Natural killer cell (primary cell): Measurements from ENCODE around the gene CHST7. TPM values are rescaled to one million over a fixed set of nuclear protein-coding genes. Genes with fewer than 3 reads are reported as not detected.

Experiments used
- ATAC-seq, 3 donors: fragments of 150-1000 bp in 2 of 3; fragments of 200-7000 bp in 1 of 3; cut with Tn5 transposase; 1 replicate in 1 of 3; 2 replicates in 2 of 3; pipeline ENCODE4 v1.10.0; 2021; ENCODE audit warnings: mild to moderate bottlenecking in 2 of 3, moderate library complexity in 2 of 3
- DNase-seq, 2 donors: peaks; one replicate each; pipeline versions ENCODE4 v3.0.0 to v3.0.0-alpha.2; 2013 to 2021; ENCODE audit warnings: mixed read lengths in 1 of 2
- H3K27ac ChIP-seq: one replicate; pipeline ENCODE4 v1.5.1; 2013; ENCODE audit warnings: mild to moderate bottlenecking, low read length
- H3K27me3 ChIP-seq: one replicate; pipeline ENCODE4 v1.6.1; 2013; ENCODE audit warnings: low read length; ENCODE audit not compliant: control insufficient read depth, insufficient read depth
- H3K36me3 ChIP-seq: one replicate; pipeline ENCODE4 v1.6.1; 2013; ENCODE audit warnings: low read length; ENCODE audit not compliant: control insufficient read depth, insufficient read depth
- H3K4me1 ChIP-seq: one replicate; pipeline ENCODE4 v1.6.1; 2013; ENCODE audit warnings: low read length; ENCODE audit not compliant: control insufficient read depth, insufficient read depth
- H3K4me3 ChIP-seq: one replicate; pipeline ENCODE4 v1.5.1; 2013; ENCODE audit warnings: low read length
- H3K9me3 ChIP-seq: one replicate; pipeline ENCODE4 v1.6.1; 2013; ENCODE audit warnings: low read length; ENCODE audit not compliant: control insufficient read depth, insufficient read depth
- H3K27ac Mint-ChIP-seq, 2 donors: one replicate each; pipeline ENCODE4 v1.8.0; 2022; ENCODE audit warnings: mild to moderate bottlenecking in 2 of 2, mixed read lengths in 2 of 2, moderate library complexity in 1 of 2
- H3K27me3 Mint-ChIP-seq, 2 donors: one replicate each; pipeline ENCODE4 v1.8.0; 2022; ENCODE audit warnings: low read depth in 2 of 2, mixed read lengths in 2 of 2
- H3K36me3 Mint-ChIP-seq: one replicate; pipeline ENCODE4 v1.8.0; 2022; ENCODE audit warnings: mixed read lengths
- H3K4me1 Mint-ChIP-seq, 2 donors: one replicate each; pipeline ENCODE4 v1.8.0; 2022; ENCODE audit warnings: mixed read lengths in 2 of 2
- H3K4me3 Mint-ChIP-seq: one replicate; pipeline ENCODE4 v1.8.0; 2022; ENCODE audit warnings: mild to moderate bottlenecking, moderate library complexity, mixed read lengths
- H3K9me3 Mint-ChIP-seq, 2 donors: one replicate each; pipeline ENCODE4 v1.8.0; 2022; ENCODE audit warnings: mixed read lengths in 2 of 2
- CTCF ChIP-seq: fragments of 200-600 bp; IDR thresholded peaks from one replicate; pipeline ENCODE4 v1.8.0; 2022; ENCODE audit warnings: antibody characterized with exemption
- WGBS: methylation state at CpG from one replicate; pipeline ENCODE4 v1.1.7; 2013; ENCODE audit warnings: missing lambda C conversion rate; ENCODE audit not compliant: insufficient coverage; 5-methylcytosine and 5-hydroxymethylcytosine counted together
- intact Hi-C: fragments of 100-400 bp; cut with micrococcal nuclease; formaldehyde crosslinking; loops from one replicate; pipeline ENCODE4 v1.14.2; 2022
- total RNA-seq, 4 donors: library from RNA; stranded (reverse); fragments of 120-200 nt in 1 of 4; gene quantifications; one replicate each; pipeline versions ENCODE4 v1.2.3 to v1.2.4, GENCODE V29; 2013 to 2022

The CHST7 gene
- total RNA-seq, 3 donors from 2014 or later (not counting 1 experiment from before 2014, with no cell fraction given) = 8.7 to 15.9 (median 11.8) TPM

- H3K4me1 Mint-ChIP-seq = peaks cover 20 to 32% of the 10 kb centered on the region in 2 donors
- peak overlapping the region; percentile 66 for H3K4me3 ChIP-seq
Measured at GRCh38 chrX:46573892-46574773, 568 bp downstream of the CHST7 start.

GRCh38 chrX:46574774-46575381 lies 1.3 kb downstream of the CHST7 start:
- Histone ChIP-seq H3K27ac (no peak overlapping the region), H3K4me3 (peak overlapping the region; percentile 66), H3K4me1 (peaks cover 31% of the 10 kb centered on the region), H3K9me3 (no peaks in the 10 kb centered on the region), H3K27me3 (no peaks in the 10 kb centered on the region), H3K36me3 (no peaks in the 10 kb centered on the region)
- intact Hi-C loops = loop anchor here (5.0 kb wide), 1 partner anchor 62 kb away; no protein-coding TSS in a partner anchor
- H3K27ac Mint-ChIP-seq = no peak overlapping the region
- ATAC-seq = peak in 2 of 3 donors; percentile 14 to 18
- under 1% methylated on average over 90 of the region's 90 CpGs for WGBS
- H3K36me3 Mint-ChIP-seq = no peaks in the 10 kb centered on the region
- no peak for TF ChIP-seq CTCF
- H3K27me3 Mint-ChIP-seq = no peaks in the 10 kb centered on the region
- peaks cover 20 to 32% of the 10 kb centered on the region in 2 donors for H3K4me1 Mint-ChIP-seq
- no peaks in the 10 kb centered on the region for H3K9me3 Mint-ChIP-seq
- H3K4me3 Mint-ChIP-seq = peak overlapping the region; percentile 86
- peak; percentile 17 to 73 for DNase-seq

More at GRCh38 chrX:46573892-46574773, 568 bp downstream of the CHST7 start:
- H3K27ac Mint-ChIP-seq = peak overlapping the region; percentile 35 to 95
- no peaks in the 10 kb centered on the region for H3K9me3 Mint-ChIP-seq
- no peaks in the 10 kb centered on the region for H3K36me3 ChIP-seq
- ATAC-seq = peak; percentile 34 to 67 (median 57)
- H3K27me3 Mint-ChIP-seq = no peaks in the 10 kb centered on the region
- under 1% methylated on average over 107 of the region's 107 CpGs for WGBS
- DNase-seq = peak; percentile 35 to 85
- H3K36me3 Mint-ChIP-seq = no peaks in the 10 kb centered on the region
- no peaks in the 10 kb centered on the region for H3K27me3 ChIP-seq
- H3K27ac ChIP-seq = peak overlapping the region; percentile 70
- H3K4me1 ChIP-seq = peaks cover 31% of the 10 kb centered on the region
- no peak for TF ChIP-seq CTCF
- peak overlapping the region; percentile 86 for H3K4me3 Mint-ChIP-seq
- intact Hi-C loops = loop anchor here (5.0 kb wide), 1 partner anchor 63 kb away; no protein-coding TSS in a partner anchor
- H3K9me3 ChIP-seq = no peaks in the 10 kb centered on the region

GRCh38 chrX:46575586-46575985 lies 2.0 kb downstream of the CHST7 start:
- no peak for DNase-seq
- intact Hi-C loops = no loop called here
- Histone ChIP-seq H3K4me3 (peak overlapping the region; percentile 24), H3K4me1 (peaks cover 31% of the 10 kb centered on the region), H3K9me3 (no peaks in the 10 kb centered on the region), H3K27me3 (no peaks in the 10 kb centered on the region), H3K36me3 (no peaks in the 10 kb centered on the region), H3K27ac (no peak overlapping the region)
- H3K27me3 Mint-ChIP-seq = no peaks in the 10 kb centered on the region
- H3K36me3 Mint-ChIP-seq = no peaks in the 10 kb centered on the region
- H3K4me1 Mint-ChIP-seq = peaks cover 20 to 32% of the 10 kb centered on the region in 2 donors
- peak overlapping the region; percentile 37 for H3K4me3 Mint-ChIP-seq
- H3K27ac Mint-ChIP-seq = no peak overlapping the region
- H3K9me3 Mint-ChIP-seq = no peaks in the 10 kb centered on the region
- WGBS = 45% methylated on average over 6 of the region's 6 CpGs
- no peak for ATAC-seq
- TF ChIP-seq CTCF = no peak
